Renal cortical epithelial cell (primary cell): Measurements from ENCODE around the gene RASL10B. TPM values are rescaled to one million over a fixed set of nuclear protein-coding genes. Genes with fewer than 3 reads are reported as not detected.

Source experiments
- DNase-seq: peaks from one replicate; pipeline ENCODE4 v3.0.0-alpha.2; 2011; ENCODE audit warnings: low read depth
- total RNA-seq: library from RNA; depleted of rRNA; stranded (reverse); fragments of >200 nt; gene quantifications from 2 replicates; pipeline ENCODE4 v1.2.3, GENCODE V29; 2014

Gene RASL10B
- total RNA-seq, 1 donor from 2014 or later: 1.8 TPM

- DNase-seq: no peak
Observed at GRCh38 chr17:35765086-35765710, 33.8 kb downstream of the RASL10B start.

GRCh38 chr17:35765756-35766488 is 34.5 kb downstream of the RASL10B start:
- DNase-seq: no peak

DNA sequence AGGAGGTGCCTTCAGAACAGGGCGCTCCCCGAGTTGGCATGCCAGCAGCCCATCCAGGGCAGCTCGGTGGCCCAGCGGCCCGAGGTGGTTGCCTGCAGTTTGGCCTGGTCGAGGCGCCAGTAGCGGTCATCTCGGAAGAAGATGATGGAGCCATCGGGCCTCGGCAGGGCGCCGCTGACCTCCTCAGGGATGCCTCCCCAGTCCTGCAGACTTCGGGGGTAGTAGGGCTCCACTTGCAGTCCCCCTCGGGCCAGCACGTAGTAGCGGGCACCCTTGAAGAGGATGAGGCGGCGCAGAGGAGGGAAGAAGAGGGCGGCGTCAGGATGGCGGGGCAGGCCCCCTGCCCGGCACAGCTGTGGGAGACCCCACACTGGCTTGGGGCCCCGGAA is 35.0 kb downstream of the RASL10B start:
- no peak for DNase-seq

- DNase-seq: peak; percentile 35
Observed at GRCh38 chr17:35766903-35767510, 35.6 kb downstream of the RASL10B start.

DNA sequence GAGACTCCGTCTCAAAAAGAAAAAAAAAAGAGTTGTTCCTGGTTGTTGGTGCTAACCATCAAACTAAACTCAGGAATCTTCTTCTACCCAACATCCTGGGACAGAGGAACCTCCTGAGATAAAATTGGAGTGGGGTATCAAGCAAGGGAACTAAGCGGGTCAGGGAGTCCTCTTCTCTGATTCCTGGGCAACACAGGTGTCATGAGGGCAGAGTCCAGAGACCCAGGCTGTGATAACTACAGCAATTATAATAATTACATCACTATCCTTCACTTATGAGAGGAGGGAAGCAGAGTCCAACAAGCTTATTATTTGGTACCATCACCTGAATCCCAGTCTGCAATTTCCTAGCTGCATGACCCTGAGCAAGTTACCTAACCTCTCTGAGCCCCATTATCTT is 37.4 kb downstream of the RASL10B start:
- no peak for DNase-seq

DNA sequence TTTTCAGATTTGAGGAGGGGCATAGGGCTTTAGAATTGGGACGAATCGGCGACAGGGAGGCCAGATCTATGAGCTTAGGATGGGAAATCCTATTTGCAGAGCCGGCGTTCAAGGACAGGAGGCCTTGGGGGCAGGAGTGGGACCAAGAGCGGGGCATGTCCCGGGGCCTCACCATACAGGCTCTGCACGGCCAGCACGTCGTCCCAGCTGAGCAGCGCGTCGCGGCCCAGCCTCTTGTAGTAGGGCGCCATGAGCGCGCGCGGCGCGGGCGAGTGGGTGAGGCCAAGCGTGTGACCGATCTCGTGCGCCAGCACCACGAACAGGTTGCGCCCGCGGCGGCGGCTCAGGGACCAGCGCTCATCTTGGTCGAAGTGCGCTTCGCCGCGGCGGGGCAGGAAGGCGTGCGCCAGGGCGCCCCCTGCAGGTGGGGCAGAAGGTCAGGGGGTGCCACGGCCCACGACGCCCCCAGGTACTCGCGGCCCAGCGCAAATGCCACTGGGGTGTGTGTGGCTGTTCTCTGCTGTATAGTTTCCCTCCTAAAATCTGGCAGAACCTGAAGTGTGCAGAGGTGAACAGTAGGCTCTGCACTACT is 38.6 kb downstream of the RASL10B start:
- no peak for DNase-seq

DNA sequence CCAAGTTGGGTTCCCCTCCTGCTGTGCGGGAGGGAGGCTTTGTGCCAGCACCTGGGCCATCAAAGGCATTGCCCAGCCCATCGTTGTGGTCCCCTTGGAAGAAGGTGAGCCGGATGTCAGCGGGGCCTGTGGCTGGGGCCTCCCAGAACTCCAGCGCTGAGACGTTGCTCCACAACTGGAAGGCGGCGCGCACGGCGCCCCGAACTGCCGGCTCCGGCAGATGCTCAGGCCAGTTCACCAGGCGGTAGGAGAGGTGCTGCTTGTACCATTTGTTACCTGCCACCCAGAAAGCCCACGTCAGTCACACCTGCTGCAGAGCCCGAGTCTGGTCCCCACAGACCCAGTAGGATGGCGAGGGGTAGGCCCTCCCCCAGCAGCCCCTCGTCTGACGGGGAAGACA is 41.7 kb downstream of the RASL10B start:
- no peak for DNase-seq

- no peak for DNase-seq
Observed at GRCh38 chr17:35773679-35774425, 42.4 kb downstream of the RASL10B start.

- peak; percentile 56 for DNase-seq
Observed at GRCh38 chr17:35774499-35774898, 43.1 kb downstream of the RASL10B start.

- DNase-seq: no peak
Observed at GRCh38 chr17:35775039-35775438, 43.6 kb downstream of the RASL10B start.

- no peak for DNase-seq
Observed at GRCh38 chr17:35775583-35775982, 44.1 kb downstream of the RASL10B start.

DNA sequence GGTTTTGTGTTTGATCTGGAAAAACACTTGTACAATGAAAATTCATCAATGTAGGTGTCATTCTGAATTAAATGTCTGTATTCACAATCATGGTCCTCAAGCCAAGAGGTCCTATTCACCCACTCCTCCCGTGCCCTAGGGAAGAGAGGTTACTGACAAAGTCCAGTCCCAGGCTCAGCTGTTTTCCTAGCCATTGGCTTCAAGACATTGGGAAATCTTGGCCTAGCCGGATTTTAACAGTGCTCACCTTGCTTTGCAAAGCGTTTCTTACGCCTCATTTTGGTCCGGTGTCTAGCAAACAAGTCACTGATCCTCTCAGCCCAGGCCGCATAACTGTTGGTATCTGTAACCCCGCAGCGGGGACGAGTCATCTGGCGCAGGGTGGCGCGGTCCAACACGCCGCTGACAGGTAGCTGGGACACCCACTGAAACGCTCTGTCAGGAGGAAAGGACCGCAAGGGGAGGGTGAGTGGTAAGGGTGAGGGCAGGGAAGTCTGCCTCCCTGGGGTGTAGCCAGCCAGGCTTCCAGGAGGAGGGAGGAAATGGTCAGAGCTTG is 47.3 kb downstream of the RASL10B start:
- peak; percentile 52 for DNase-seq

GRCh38 chr17:35780950-35781349 is 49.5 kb downstream of the RASL10B start:
- DNase-seq: no peak

- peak; percentile 22 for DNase-seq
Observed at GRCh38 chr17:35784895-35785294, 53.5 kb downstream of the RASL10B start.

GRCh38 chr17:35786941-35787432 is 55.5 kb downstream of the RASL10B start:
- peak; percentile 43 for DNase-seq

DNA sequence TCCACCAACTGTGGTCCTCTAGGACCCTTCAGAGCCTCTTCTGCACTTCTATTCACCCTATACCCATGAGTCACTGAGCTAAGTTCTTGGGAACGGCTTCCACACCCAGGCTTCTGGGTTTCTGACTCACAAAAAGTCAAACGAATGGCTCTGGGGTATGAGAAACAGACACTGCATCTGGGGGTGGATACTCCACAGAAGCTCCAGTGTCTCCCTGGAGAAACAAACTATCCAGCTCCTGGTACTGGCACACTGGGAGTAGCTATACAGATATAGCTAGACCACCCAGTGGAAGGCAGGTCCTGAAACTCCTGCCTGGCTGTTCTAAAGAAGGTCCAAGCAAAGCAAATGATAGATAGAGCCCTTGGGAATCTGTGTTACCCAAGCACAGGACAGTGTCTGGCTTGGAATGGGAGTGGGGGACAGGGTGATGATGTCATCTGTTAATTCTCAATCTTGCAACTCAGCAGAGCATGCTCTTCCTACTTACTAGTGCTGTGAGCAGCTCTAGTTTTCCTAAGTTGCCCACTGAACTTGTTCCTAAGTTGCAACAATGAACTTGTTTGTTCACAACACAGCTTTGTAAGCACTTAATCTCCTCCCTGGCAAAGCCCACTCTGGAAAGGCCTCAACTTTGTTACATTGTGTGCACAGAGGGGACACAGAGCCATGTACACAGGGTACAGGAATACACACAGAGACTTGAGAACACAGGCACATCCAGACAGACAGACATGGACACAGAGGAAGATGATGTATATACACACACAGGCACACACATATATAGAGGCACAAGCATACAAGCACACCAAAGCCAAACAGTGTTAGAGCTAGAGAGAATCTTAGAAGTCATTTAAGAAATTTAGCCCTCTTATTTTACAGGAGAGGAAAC is 57.3 kb downstream of the RASL10B start:
- peak; percentile 95 for DNase-seq

DNA sequence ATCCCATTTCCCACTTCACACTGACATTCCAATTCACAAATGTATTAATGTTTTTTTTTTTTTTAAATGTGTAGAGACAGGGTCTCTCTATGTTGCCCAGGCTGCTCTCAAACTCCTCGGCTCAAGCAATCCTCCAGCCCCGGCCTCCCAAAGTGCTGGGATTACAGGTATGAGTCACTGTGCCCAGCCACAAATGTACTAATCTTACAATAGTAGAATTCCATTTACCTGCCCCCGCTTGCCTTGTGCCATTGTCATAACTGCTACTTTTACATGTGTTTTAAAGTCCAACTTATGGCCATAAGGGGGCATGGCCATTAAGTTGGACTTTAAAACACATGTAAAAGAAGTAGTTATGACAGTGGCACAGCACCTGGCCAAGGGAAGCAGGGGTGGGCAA is 59.4 kb downstream of the RASL10B start:
- DNase-seq: peak; percentile 31

GRCh38 chr17:35791681-35792350 is 60.4 kb downstream of the RASL10B start:
- DNase-seq: no peak
